Measurements from ENCODE around the gene PSG7. TPM values are rescaled to one million over a fixed set of nuclear protein-coding genes. Genes with fewer than 3 reads are reported as not detected.
"Not testable (repeated sequence)": the region's sequence is repeated elsewhere in the genome, so short reads cannot be mapped to it uniquely, and the experiment has no call there.

Gene PSG7
- polyA plus RNA-seq, 3 donors from 2014 or later: not detected

DNA sequence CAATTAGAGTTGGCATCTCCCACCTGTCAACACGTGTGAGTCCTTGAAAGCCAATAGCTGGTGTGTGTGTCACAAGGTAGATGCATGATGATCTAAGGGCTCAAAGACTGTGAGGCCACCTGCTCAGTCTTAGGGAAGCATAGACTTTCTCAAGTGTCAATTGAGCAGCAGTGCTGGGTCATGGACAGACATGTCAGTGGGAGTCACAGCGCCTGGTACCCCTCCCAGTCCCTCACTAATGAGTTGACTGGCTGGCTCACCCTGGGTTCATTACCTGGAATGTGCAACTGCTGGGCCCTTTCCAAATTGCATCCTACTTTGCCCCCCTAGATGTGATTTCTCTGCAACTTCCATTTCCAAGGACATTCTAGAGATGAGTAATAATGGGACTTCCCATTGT is 10.2 kb downstream of the PSG7 start:
- no peaks in the 10 kb centered on the region for H3K9me3 Mint-ChIP-seq
- H3K4me1 Mint-ChIP-seq: no peaks in the 10 kb centered on the region
- no peak overlapping the region for H3K27ac Mint-ChIP-seq
- peaks cover 2 to 5% (median 2%) of the 10 kb centered on the region in 3 donors for H3K27me3 Mint-ChIP-seq (ENCODE audit: low read depth in 3 of 3)
- DNase-seq: no peak
- H3K4me3 Mint-ChIP-seq: no peak overlapping the region
- no peaks in the 10 kb centered on the region for H3K36me3 Mint-ChIP-seq

DNA sequence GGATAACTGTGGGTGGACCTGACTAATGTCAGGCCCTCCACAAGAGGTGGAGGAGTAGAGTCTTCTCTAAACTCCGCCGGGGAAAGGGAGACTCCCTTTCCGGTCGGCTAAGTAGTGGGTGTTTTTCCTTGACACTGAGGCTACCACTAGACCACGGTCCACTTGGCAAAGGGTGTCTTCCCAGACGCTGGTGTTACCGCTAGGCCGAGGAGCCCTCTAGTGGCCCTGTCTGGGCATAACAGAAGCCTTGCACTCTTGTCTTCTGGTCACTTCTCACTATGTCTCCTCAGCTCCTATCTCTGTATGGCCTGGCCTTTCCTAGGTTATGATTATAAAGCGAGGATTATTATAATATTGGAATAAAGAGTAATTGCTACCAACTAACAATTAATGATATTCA is 13.9 kb downstream of the PSG7 start:
- DNase-seq; H3K27ac Mint-ChIP-seq; H3K36me3 Mint-ChIP-seq; H3K9me3 Mint-ChIP-seq; H3K4me3 Mint-ChIP-seq; H3K4me1 Mint-ChIP-seq; H3K27me3 Mint-ChIP-seq (ENCODE audit: low read depth in 3 of 3): not testable (repeated sequence)

DNA sequence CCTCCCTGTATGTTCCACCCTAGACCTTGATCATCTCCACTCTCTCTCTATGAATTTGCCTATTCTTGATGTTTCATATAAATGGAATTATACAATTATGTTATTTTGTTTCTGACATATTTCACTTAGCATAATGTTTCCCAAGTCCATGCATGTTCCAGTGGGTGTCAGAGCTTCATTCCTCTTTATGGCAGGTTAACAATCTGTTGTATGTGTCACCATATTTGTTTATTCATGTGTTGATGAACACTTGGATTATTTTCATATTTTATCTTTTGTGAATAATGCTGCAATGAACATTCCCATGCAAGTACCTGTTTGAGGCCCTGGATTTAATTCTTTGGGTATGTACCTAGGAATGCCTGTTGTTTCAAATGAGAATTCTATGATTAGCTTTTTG is 16.0 kb downstream of the PSG7 start:
- not testable (repeated sequence) for H3K27me3 Mint-ChIP-seq (ENCODE audit: low read depth in 3 of 3); H3K4me1 Mint-ChIP-seq; H3K4me3 Mint-ChIP-seq; DNase-seq; H3K9me3 Mint-ChIP-seq; H3K27ac Mint-ChIP-seq; H3K36me3 Mint-ChIP-seq

DNA sequence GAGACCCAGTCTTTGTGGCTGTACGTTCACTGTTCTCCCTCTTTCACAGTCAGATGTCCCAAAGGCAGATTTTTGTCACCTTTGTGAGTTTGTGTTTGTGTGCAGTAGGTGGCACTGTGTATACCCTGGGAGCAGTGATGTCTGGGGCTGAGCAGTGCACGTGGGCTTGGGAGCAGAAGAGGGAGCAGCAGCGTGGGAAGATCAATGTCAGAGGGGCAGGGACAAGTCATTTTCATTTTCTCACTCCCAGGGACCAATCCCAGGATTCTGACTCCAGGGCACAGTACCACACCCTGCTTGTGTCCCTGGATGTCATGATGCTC is 17.3 kb downstream of the PSG7 start:
- H3K27me3 Mint-ChIP-seq (ENCODE audit: low read depth in 3 of 3): peaks cover 0 to 7% (median 4%) of the 10 kb centered on the region in 3 donors
- no peak overlapping the region for H3K27ac Mint-ChIP-seq
- no peaks in the 10 kb centered on the region for H3K4me1 Mint-ChIP-seq
- no peak overlapping the region for H3K4me3 Mint-ChIP-seq
- DNase-seq: no peak
- no peaks in the 10 kb centered on the region for H3K9me3 Mint-ChIP-seq
- H3K36me3 Mint-ChIP-seq: no peaks in the 10 kb centered on the region

DNA sequence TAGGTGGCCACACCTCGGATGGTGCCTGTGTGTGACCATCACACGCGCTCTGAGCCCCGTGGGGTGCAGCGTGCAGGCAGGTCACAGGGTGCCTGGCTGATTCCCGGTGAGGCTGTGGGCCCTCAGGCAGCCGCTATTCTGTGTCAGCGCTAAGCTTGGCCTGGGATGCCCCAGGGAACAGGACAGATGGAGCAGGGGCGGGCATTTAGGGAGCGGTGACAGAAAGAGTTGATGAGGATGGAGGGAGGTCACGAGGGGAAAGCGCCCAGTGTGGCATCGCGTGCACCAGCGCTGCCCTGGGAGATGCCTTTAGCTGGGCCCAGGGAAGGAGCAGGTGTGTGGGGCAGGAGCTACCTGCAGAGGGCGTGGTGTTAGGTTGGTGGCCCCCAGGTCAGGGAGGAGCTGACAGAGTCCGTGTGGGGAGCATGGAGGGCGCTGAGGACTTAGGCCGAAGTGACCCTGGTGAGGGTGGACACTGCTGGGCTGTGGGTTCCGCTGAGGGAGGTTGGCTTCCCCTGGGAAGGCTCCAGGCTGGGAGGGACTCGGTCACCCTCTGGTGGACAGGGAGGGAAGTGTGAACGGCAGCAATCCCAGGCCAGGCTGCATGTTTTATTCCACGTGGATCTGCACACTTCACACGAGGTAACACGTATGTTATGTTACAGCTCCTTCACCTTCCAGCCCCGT is 17.8 kb downstream of the PSG7 start:
- H3K27ac Mint-ChIP-seq; DNase-seq; H3K4me3 Mint-ChIP-seq; H3K4me1 Mint-ChIP-seq; H3K9me3 Mint-ChIP-seq; H3K36me3 Mint-ChIP-seq; H3K27me3 Mint-ChIP-seq (ENCODE audit: low read depth in 3 of 3): not testable (repeated sequence)

DNA sequence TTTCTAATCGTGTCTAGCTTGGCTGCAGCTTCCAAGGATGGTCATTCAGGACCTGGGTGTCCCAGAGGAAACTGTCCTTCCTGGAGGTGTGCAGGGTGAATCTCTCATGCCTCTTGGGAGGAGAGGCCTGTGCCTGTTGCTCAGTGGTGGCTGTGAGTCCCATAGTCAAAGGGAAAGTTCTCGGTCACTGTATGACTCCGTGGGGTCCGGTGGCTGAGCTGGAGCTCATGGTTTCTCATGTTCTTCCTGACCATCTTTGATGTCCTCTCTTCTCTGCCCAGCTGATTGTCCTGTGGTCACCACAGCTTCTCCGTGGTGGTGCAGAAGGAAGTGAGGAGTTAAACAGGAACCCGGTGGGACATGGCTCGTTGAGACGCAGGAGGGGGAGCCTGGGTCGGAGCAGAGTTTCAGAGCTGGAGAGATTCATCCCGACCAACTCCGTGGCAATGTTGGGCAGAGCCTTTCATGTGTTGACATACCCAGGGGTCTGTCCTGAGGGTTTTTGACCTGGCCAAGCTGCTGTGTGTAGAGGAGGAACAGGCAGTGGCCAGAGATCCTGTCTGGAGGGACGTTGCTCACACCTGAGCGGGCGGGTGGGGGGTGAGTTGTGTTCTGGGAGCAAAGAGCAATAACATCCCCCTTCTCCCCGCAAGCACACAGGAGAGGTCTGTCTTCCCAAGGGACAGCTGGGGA is 18.5 kb downstream of the PSG7 start:
- not testable (repeated sequence) for H3K4me3 Mint-ChIP-seq; H3K4me1 Mint-ChIP-seq; H3K9me3 Mint-ChIP-seq; H3K36me3 Mint-ChIP-seq; H3K27me3 Mint-ChIP-seq (ENCODE audit: low read depth in 3 of 3); DNase-seq; H3K27ac Mint-ChIP-seq

DNA sequence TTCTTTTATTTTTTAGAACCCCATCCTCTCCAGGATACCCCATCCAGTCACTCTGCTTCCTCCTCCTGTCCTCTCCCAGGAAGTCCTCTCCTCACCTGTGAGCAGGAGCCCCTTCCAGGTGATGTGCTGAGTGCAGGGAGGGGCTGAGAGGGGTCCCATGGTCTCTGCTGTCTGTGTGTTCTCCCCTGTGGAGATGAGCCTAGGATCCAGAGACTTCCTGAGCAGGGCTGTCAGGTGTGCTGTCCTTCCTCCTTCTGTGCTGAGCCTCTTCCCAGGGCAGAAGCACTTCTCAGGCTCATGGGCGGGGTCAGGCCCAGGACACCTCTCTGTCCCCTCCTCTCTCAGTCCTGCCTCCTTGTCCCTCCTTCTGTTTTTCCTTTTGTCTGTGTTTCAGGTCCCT is 19.4 kb downstream of the PSG7 start, which contains the start of gene PSG6:
TSS of gene PSG6 (minus strand) at position 261 of the 400 bp plus-strand sequence. CDS start at position 159, 102 bp downstream.
- not testable (repeated sequence) for DNase-seq; H3K27me3 Mint-ChIP-seq (ENCODE audit: low read depth in 3 of 3); H3K36me3 Mint-ChIP-seq; H3K4me1 Mint-ChIP-seq; H3K4me3 Mint-ChIP-seq; H3K9me3 Mint-ChIP-seq
- H3K27ac Mint-ChIP-seq: peak within 1 kb of the TSS in 1 of 6 donors; percentile 27

DNA sequence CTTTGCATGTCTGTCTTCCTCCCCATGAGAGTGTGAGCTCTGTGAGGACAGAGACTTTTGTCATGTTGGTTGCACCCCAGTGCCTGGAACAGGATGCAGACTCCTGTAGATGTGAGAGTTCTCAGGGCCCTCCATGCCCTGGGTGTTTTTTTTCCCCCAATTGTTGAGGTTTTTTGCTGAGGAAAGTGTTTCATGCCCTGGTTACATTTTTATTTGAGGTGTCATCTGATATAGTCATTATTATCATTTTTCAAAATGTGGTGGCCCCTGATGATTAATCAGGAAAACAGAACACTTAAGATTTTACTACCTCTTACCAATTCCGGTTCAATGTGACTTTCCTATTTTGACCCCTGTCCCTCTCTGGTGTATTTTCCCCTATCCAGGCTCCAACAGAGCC is 20.1 kb downstream of the PSG7 start:
- H3K27me3 Mint-ChIP-seq (ENCODE audit: low read depth in 3 of 3); H3K9me3 Mint-ChIP-seq; DNase-seq; H3K4me1 Mint-ChIP-seq; H3K36me3 Mint-ChIP-seq; H3K4me3 Mint-ChIP-seq: not testable (repeated sequence)
- peak overlapping the region in 1 of 6 donors; percentile 27 for H3K27ac Mint-ChIP-seq

DNA sequence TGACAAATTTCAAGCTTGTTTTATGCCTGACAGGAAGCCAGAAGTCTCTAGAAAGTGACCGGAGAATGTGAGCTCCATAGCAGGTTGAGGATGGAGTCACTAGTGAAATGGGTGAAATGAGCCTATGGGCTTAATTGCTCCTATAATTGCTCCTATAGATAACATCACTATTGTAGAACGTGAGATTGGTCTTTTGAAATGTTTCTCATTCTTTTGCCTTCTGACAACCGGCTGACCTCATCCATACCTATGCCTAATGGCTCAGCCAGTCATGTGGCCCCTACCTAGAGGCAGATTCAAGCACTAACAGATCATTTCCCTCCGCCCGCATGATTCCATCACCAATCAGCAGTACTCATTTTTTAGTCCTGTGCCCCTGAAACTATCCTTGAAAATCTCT is 23.5 kb downstream of the PSG7 start:
- H3K4me1 Mint-ChIP-seq; H3K9me3 Mint-ChIP-seq; H3K27ac Mint-ChIP-seq; H3K4me3 Mint-ChIP-seq; DNase-seq; H3K27me3 Mint-ChIP-seq (ENCODE audit: low read depth in 3 of 3); H3K36me3 Mint-ChIP-seq: not testable (repeated sequence)

DNA sequence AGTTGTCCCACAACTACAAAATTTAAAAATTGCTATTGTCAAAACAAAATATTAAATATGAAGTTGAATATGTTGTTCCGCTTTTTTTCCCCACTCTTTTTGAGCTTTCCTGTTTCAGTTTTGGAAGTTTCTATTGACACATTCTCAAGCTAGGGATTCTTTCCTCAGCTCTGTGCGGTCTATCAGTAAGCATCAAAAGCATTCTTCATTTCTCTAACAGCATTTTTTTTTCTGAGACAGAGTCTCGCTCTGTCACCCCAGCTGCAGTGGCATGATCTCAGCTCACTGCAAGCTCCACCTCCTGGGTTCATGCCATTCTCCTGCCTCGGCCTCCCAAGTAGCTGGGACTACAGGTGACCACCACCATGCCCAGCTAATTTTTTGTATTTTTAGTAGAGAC is 24.1 kb downstream of the PSG7 start:
- not testable (repeated sequence) for DNase-seq; H3K4me1 Mint-ChIP-seq; H3K36me3 Mint-ChIP-seq; H3K4me3 Mint-ChIP-seq; H3K27ac Mint-ChIP-seq; H3K9me3 Mint-ChIP-seq; H3K27me3 Mint-ChIP-seq (ENCODE audit: low read depth in 3 of 3)

DNA sequence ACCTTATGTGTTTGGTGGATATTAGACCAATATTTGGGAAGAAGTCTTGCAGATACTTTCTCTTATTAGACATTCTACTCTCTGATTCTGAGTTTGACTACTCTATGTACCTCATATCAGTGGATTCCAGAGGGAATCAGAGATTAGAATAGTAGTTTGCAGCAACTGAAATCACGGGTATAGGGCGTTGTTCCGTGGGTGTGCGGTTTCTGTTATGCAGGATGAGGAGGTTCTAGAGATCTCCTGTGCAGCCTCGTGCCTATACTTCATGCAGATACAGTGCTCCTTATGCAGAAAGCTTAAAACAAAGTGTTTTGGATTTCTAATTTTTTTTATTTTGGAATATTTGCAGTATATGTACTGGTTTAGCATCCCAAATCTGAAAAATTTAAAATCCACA is 25.3 kb downstream of the PSG7 start:
- not testable (repeated sequence) for H3K36me3 Mint-ChIP-seq; H3K4me3 Mint-ChIP-seq; DNase-seq; H3K27me3 Mint-ChIP-seq (ENCODE audit: low read depth in 3 of 3); H3K27ac Mint-ChIP-seq; H3K4me1 Mint-ChIP-seq; H3K9me3 Mint-ChIP-seq

DNA sequence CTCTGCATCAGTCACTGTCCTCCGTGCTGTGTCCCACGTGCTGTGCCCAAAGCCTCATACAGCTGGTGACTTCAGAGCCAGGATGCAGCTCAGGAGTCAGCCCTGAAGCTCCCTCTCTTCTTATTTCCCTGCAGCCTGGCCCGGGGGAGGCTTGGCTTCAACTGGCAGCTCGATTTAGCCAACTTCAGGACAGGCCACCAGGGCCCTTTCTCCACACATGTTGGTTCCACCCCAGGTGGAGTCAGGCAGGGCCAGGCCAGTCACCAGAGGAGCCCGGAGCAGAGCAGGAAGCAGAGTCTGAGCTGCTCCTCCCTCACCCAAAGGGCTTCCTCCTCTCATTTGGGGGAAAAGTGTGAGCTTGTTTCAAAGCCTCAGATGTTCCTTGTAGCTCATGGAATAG is 30.8 kb downstream of the PSG7 start:
- not testable (repeated sequence) for DNase-seq; H3K27ac Mint-ChIP-seq; H3K4me3 Mint-ChIP-seq; H3K4me1 Mint-ChIP-seq; H3K27me3 Mint-ChIP-seq (ENCODE audit: low read depth in 3 of 3); H3K9me3 Mint-ChIP-seq; H3K36me3 Mint-ChIP-seq

DNA sequence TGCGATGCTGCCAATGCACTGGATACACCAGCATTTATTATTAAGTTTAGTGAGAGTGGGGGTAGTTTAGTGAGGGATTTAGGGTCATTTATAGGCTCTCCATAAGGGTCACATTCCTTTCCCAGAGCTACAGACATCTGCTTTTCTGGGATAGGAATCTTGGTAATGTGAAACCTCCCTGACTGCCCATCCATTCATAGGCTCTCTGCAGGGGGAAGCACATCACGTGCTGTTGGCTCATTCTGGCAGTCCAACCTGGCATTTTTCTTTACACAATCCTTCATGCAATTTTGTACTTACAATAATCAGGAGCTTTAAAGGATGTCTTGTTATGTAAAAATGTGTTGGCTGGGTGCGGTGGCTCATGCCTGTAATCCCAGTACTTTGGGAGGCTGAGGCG is 36.4 kb downstream of the PSG7 start:
- not testable (repeated sequence) for H3K27ac Mint-ChIP-seq, H3K4me3 Mint-ChIP-seq, H3K4me1 Mint-ChIP-seq, H3K36me3 Mint-ChIP-seq, H3K9me3 Mint-ChIP-seq, DNase-seq
- H3K27me3 Mint-ChIP-seq (ENCODE audit: low read depth in 3 of 3): peaks cover 5 to 11% (median 5%) of the 10 kb centered on the region in 3 donors

DNA sequence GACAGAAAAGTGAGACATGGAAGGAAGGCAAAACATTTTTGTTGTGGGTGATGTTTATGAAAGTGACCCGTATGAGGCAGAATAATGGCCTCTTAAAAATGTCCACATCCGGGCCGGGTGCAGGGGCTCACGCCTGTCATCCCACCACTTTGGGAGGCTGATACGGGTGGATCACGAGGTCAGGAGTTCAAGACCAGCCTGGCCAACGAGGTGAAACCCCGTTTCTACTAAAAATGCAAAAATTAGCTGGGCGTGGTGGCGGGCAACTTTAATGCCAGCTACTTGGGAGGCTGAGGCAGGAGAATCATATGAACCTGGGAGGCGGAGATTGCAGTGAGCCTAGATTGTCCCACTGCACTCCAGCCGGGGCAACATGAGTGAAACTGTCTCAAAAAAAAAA is 37.3 kb downstream of the PSG7 start:
- not testable (repeated sequence) for H3K9me3 Mint-ChIP-seq, H3K4me3 Mint-ChIP-seq, DNase-seq, H3K36me3 Mint-ChIP-seq, H3K4me1 Mint-ChIP-seq, H3K27ac Mint-ChIP-seq
- H3K27me3 Mint-ChIP-seq (ENCODE audit: low read depth in 3 of 3): peaks cover 5 to 11% (median 5%) of the 10 kb centered on the region in 3 donors

DNA sequence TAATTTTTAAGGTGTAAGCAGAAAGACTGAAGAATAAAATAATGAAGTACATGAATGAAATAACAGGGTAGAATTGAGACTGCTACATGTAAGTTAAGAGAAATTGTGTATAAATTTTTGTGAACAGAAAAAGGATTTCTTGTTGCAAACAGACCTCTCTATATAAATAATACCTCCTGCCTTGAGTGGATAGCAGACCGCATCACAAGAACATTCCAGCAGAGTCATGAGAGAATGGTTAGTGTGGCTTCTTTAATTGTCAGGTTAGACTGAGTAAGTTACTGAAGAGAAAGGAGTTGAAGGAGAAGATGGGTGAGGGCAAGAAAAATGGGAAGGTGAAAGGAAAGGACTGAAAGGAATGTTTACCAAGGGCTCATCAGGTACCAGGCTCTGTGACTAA is 37.9 kb downstream of the PSG7 start:
- not testable (repeated sequence) for H3K27ac Mint-ChIP-seq, DNase-seq, H3K36me3 Mint-ChIP-seq, H3K4me3 Mint-ChIP-seq, H3K4me1 Mint-ChIP-seq, H3K9me3 Mint-ChIP-seq
- H3K27me3 Mint-ChIP-seq (ENCODE audit: low read depth in 3 of 3): peaks cover 5 to 11% (median 5%) of the 10 kb centered on the region in 3 donors
